Mesothelial cell of epicardium (in vitro differentiated cells): ENCODE measurements around the gene SPRN. TPM values are rescaled to one million over a fixed set of nuclear protein-coding genes. Genes with fewer than 3 reads are reported as not detected.
A peak's percentile ranks its signal among the peaks of the same experiment; 100 is the strongest.

ENCODE experiments used
- DNase-seq, 2 experiments: peaks; one replicate each; pipeline ENCODE4 v3.0.0; 2021; ENCODE audit warnings: low spot score in 2 of 2; ENCODE audit not compliant: unreplicated experiment in 2 of 2
- H3K27ac Mint-ChIP-seq: 2 replicates; pipeline ENCODE4 v1.8.0; 2021; ENCODE audit warnings: mixed read lengths
- H3K27me3 Mint-ChIP-seq: 2 replicates; pipeline ENCODE4 v1.8.0; 2021; ENCODE audit warnings: low read depth, mixed read lengths
- H3K36me3 Mint-ChIP-seq: 2 replicates; pipeline ENCODE4 v1.8.0; 2021; ENCODE audit warnings: mixed read lengths
- H3K4me1 Mint-ChIP-seq: 2 replicates; pipeline ENCODE4 v1.8.0; 2021; ENCODE audit warnings: mixed read lengths
- H3K4me3 Mint-ChIP-seq: 2 replicates; pipeline ENCODE4 v1.8.0; 2021; ENCODE audit warnings: mild to moderate bottlenecking, moderate library complexity, mixed read lengths
- H3K9me3 Mint-ChIP-seq: 2 replicates; pipeline ENCODE4 v1.8.0; 2021; ENCODE audit warnings: mixed read lengths
- microRNA-seq: library from miRNA; unstranded; fragments of <30 nt; microRNA quantifications from one replicate; pipeline ENCODE4 v1.2.0, GENCODE V29; 2021; ENCODE audit warnings: inconsistent platforms, mixed read lengths
- total RNA-seq: library from RNA; stranded (reverse); gene quantifications from 3 replicates; pipeline ENCODE4 v1.2.1, GENCODE V29; 2021
- TF ChIP-seq, protein P1 (sequence below): fragments of 200-600 bp; sonication (generic); IDR thresholded peaks from one replicate; pipeline ENCODE4 v1.5.0; 2021; ENCODE audit warnings: antibody characterized with exemption; ENCODE audit not compliant: unreplicated experiment

SPRN gene
- total RNA-seq, 1 donor from 2014 or later = 0.69 TPM

GRCh38 chr10:133372507-133372906 lies 51.9 kb downstream of the SPRN start:
- peaks cover 11% of the 10 kb centered on the region for H3K36me3 Mint-ChIP-seq
- H3K4me1 Mint-ChIP-seq = peaks cover 6% of the 10 kb centered on the region
- H3K27ac Mint-ChIP-seq = no peak overlapping the region
- TF ChIP-seq, protein P1, sequence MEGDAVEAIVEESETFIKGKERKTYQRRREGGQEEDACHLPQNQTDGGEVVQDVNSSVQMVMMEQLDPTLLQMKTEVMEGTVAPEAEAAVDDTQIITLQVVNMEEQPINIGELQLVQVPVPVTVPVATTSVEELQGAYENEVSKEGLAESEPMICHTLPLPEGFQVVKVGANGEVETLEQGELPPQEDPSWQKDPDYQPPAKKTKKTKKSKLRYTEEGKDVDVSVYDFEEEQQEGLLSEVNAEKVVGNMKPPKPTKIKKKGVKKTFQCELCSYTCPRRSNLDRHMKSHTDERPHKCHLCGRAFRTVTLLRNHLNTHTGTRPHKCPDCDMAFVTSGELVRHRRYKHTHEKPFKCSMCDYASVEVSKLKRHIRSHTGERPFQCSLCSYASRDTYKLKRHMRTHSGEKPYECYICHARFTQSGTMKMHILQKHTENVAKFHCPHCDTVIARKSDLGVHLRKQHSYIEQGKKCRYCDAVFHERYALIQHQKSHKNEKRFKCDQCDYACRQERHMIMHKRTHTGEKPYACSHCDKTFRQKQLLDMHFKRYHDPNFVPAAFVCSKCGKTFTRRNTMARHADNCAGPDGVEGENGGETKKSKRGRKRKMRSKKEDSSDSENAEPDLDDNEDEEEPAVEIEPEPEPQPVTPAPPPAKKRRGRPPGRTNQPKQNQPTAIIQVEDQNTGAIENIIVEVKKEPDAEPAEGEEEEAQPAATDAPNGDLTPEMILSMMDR = no peak
- H3K9me3 Mint-ChIP-seq = no peaks in the 10 kb centered on the region
- peak overlapping the region; percentile 71 for H3K4me3 Mint-ChIP-seq
- peaks cover 13% of the 10 kb centered on the region for H3K27me3 Mint-ChIP-seq
- no peak for DNase-seq

Small RNA genes within 50 kb of the gene (microRNA-seq; reads per million reads assigned to microRNA genes)
- 2.1 reads per million for gene MIR3944

Other genes starting within 250 kb of the SPRN start
- gene UTF1, start 194.4 kb downstream of the SPRN start, total RNA-seq = not detected in 3 replicates
- gene VENTX, start 186.8 kb downstream of the SPRN start, total RNA-seq = 0.07 to 0.09 TPM in 2 of 3 replicates, not detected in the other
- 14.3 to 16.9 TPM (median 16.9 TPM) in 3 replicates for gene ADAM8, start 147.8 kb downstream of the SPRN start, total RNA-seq
- 69.6 to 81.0 TPM (median 70.9 TPM) in 3 replicates for gene TUBGCP2, start 115.8 kb downstream of the SPRN start, total RNA-seq
- 38.6 to 44.9 TPM (median 39.5 TPM) in 3 replicates for gene ZNF511, start 115.7 kb downstream of the SPRN start, total RNA-seq
- 2.1 to 3.7 TPM (median 2.1 TPM) in 3 replicates for gene CALY, start 87.7 kb downstream of the SPRN start, total RNA-seq
- 0.25 to 0.49 TPM in 2 of 3 replicates, not detected in the other for gene PRAP1, start 77.3 kb downstream of the SPRN start, total RNA-seq
- 38.0 to 42.6 TPM (median 41.3 TPM) in 3 replicates for gene FUOM, start 66.6 kb downstream of the SPRN start, total RNA-seq
- gene ECHS1, start 51.3 kb downstream of the SPRN start, total RNA-seq = 69.8 to 74.9 TPM (median 70.0 TPM) in 3 replicates
- 7.5 to 9.5 TPM (median 8.0 TPM) in 3 replicates for gene PAOX, start 45.4 kb downstream of the SPRN start, total RNA-seq
- gene MTG1, start 30.5 kb downstream of the SPRN start, total RNA-seq = 86.0 to 91.1 TPM (median 90.5 TPM) in 3 replicates
- gene SCART1, start 29.3 kb upstream of the SPRN start, total RNA-seq = 4.1 to 4.7 TPM (median 4.4 TPM) in 3 replicates
- 2.1 to 3.5 TPM (median 2.8 TPM) in 3 replicates for gene CYP2E1, start 102.7 kb upstream of the SPRN start, total RNA-seq
- not detected in 3 replicates for gene SYCE1, start 141.0 kb upstream of the SPRN start, total RNA-seq
- gene FRG2B, start 202.2 kb upstream of the SPRN start, total RNA-seq = not detected in 3 replicates